PC-3 (cell line): ENCODE results near the gene IL17REL. TPM values are rescaled to one million over a fixed set of nuclear protein-coding genes. Genes with fewer than 3 reads are reported as not detected.

Experiments
- ATAC-seq: fragments of 200-7000 bp; cut with Tn5 transposase; 2 replicates; pipeline ENCODE4 v1.9.1; 2020; ENCODE audit warnings: mild to moderate bottlenecking, moderate library complexity
- BruUV-seq: library from RNA; stranded (reverse); fragments of 400-500 nt; replicated peaks from 2 replicates; lab custom pipeline; 2021; lab: Mats Ljungman, UMichigan
- CTCF ChIA-PET: fragments of 300-600 bp; sonication (Branson Sonifier 250); formaldehyde crosslinking; loops from one replicate; lab custom pipeline; 2022; ENCODE audit warnings: antibody characterized with exemption; lab: Charles Lee
- POLR2A ChIA-PET: fragments of 300-600 bp; sonication (Branson Sonifier 250); formaldehyde crosslinking; loops from one replicate; lab custom pipeline; 2022; ENCODE audit warnings: antibody characterized with exemption; ENCODE audit not compliant: unreplicated experiment; lab: Charles Lee
- DNase-seq: peaks from one replicate; pipeline ENCODE4 v3.0.0-alpha.2; 2015
- H2AFZ ChIP-seq: fragments of 300-600 bp; sonication (generic); 2 replicates; pipeline ENCODE4 v1.6.0; 2016; ENCODE audit warnings: antibody characterized with exemption, low read length
- H3F3A ChIP-seq: fragments of 300-600 bp; sonication (generic); one replicate; pipeline ENCODE4 v1.6.0; 2017; ENCODE audit warnings: antibody characterized with exemption, low read length, control low read depth, mild to moderate bottlenecking; ENCODE audit not compliant: unreplicated experiment
- H3K27ac ChIP-seq: fragments of 300-600 bp; sonication (generic); 2 replicates; pipeline ENCODE4 v1.5.1; 2016; ENCODE audit warnings: mild to moderate bottlenecking, low read length
- H3K27me3 ChIP-seq: fragments of 300-600 bp; sonication (generic); 2 replicates; pipeline ENCODE4 v1.6.1; 2016; ENCODE audit warnings: low read length, mixed read lengths
- H3K36me3 ChIP-seq: fragments of 300-600 bp; sonication (generic); 2 replicates; pipeline ENCODE4 v1.6.1; 2016; ENCODE audit warnings: low read depth, mixed run types, low read length, mixed read lengths
- H3K4me1 ChIP-seq: fragments of 300-600 bp; sonication (generic); 2 replicates; pipeline ENCODE4 v1.5.1; 2016; ENCODE audit warnings: low read length; ENCODE audit not compliant: insufficient read depth
- H3K4me2 ChIP-seq: fragments of 300-600 bp; sonication (generic); 2 replicates; pipeline ENCODE4 v1.6.0; 2016; ENCODE audit warnings: low read length
- H3K4me3 ChIP-seq: fragments of 300-600 bp; sonication (generic); 2 replicates; pipeline ENCODE4 v1.5.1; 2016; ENCODE audit warnings: mild to moderate bottlenecking, low read length, mixed read lengths
- H3K79me2 ChIP-seq: fragments of 300-600 bp; sonication (generic); 2 replicates; pipeline ENCODE4 v1.6.1; 2017; ENCODE audit warnings: low read length, mixed read lengths
- H3K9ac ChIP-seq: fragments of 300-600 bp; sonication (generic); 2 replicates; pipeline ENCODE4 v1.6.0; 2016; ENCODE audit warnings: mild to moderate bottlenecking, low read length
- H3K9me2 ChIP-seq: fragments of 300-600 bp; sonication (generic); replicated peaks from 2 replicates; pipeline ENCODE4 v1.6.1; 2016; ENCODE audit warnings: mixed run types, low read length, mixed read lengths
- H3K9me3 ChIP-seq: fragments of 300-600 bp; sonication (generic); 2 replicates; pipeline ENCODE4 v1.6.1; 2016; ENCODE audit warnings: low read length, mixed read lengths
- H4K20me1 ChIP-seq: fragments of 300-600 bp; sonication (generic); 2 replicates; pipeline ENCODE4 v1.6.1; 2016; ENCODE audit warnings: low read length, mixed read lengths
- EZH2 ChIP-seq: fragments of 300-600 bp; sonication (generic); IDR thresholded peaks from one replicate; pipeline ENCODE4 v1.6.1; 2017; ENCODE audit warnings: antibody characterized with exemption, mild to moderate bottlenecking, low read length; ENCODE audit not compliant: unreplicated experiment
- EZH2phosphoT487 ChIP-seq: fragments of 300-600 bp; sonication (generic); IDR thresholded peaks from 2 replicates; pipeline ENCODE4 v1.6.1; 2018; ENCODE audit warnings: mild to moderate bottlenecking, antibody characterized with exemption, low read length, borderline replicate concordance
- intact Hi-C: fragments of 100-400 bp; cut with micrococcal nuclease; formaldehyde crosslinking; loops from 2 replicates; pipeline ENCODE4 v1.9.0; 2023
- total RNA-seq: library from RNA; depleted of rRNA; stranded (reverse); fragments of >200 nt; gene quantifications from 2 replicates; pipeline ENCODE4 v1.2.3, GENCODE V29; 2014
- TF ChIP-seq, protein P1 (sequence below): fragments of 300-600 bp; sonication (generic); conservative IDR thresholded peaks from 2 replicates; pipeline ENCODE4 v1.5.1; 2017; ENCODE audit warnings: antibody characterized with exemption, low read depth, mild to moderate bottlenecking, low read length

The IL17REL gene
- total RNA-seq, 1 experiment from 2014 or later, result 0.04 TPM

DNA sequence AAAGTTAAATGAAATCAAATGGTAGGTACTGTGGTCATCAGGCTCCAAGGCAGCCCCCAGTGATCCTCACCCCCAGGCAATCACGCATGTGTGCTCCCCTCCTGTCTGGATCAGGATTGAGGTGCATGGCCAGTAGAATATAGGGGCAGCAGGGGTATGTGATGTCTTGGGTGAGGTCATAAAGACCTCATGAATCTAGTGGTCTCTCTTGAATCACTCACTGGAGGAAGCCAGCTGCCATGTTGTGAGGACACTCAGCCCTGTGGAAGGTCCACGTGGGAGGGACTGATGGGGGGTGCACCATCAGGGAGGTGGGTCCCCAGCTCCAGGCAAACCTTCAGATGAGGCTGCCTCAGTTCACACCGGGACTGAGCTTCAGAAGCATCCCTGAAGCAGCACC lies 6.8 kb upstream of the IL17REL start:
- H2AFZ ChIP-seq, result no peak overlapping the region
- H3K27ac ChIP-seq, result no peak overlapping the region
- H3K4me3 ChIP-seq, result no peak overlapping the region
- H3F3A ChIP-seq, result no peaks in the 10 kb centered on the region
- no peaks in the 10 kb centered on the region for H3K4me1 ChIP-seq
- TF ChIP-seq EZH2phosphoT487 (no peak), EZH2 (no peak)
- TF ChIP-seq, protein P1, sequence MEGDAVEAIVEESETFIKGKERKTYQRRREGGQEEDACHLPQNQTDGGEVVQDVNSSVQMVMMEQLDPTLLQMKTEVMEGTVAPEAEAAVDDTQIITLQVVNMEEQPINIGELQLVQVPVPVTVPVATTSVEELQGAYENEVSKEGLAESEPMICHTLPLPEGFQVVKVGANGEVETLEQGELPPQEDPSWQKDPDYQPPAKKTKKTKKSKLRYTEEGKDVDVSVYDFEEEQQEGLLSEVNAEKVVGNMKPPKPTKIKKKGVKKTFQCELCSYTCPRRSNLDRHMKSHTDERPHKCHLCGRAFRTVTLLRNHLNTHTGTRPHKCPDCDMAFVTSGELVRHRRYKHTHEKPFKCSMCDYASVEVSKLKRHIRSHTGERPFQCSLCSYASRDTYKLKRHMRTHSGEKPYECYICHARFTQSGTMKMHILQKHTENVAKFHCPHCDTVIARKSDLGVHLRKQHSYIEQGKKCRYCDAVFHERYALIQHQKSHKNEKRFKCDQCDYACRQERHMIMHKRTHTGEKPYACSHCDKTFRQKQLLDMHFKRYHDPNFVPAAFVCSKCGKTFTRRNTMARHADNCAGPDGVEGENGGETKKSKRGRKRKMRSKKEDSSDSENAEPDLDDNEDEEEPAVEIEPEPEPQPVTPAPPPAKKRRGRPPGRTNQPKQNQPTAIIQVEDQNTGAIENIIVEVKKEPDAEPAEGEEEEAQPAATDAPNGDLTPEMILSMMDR, result no peak
- ATAC-seq, result no peak
- BruUV-seq, result no TSS peak
- no peaks in the 10 kb centered on the region for H3K79me2 ChIP-seq
- no peak overlapping the region for H3K4me2 ChIP-seq
- DNase-seq, result no peak
- no peaks in the 10 kb centered on the region for H3K9me3 ChIP-seq
- intact Hi-C loops, result no loop called here
- ChIA-PET POLR2A (no interaction called here), CTCF (no interaction called here)
- H3K27me3 ChIP-seq, result no peaks in the 10 kb centered on the region
- H4K20me1 ChIP-seq, result no peaks in the 10 kb centered on the region
- no peaks in the 10 kb centered on the region for H3K36me3 ChIP-seq
- H3K9me2 ChIP-seq, result no peaks in the 10 kb centered on the region
- H3K9ac ChIP-seq, result no peak overlapping the region

DNA sequence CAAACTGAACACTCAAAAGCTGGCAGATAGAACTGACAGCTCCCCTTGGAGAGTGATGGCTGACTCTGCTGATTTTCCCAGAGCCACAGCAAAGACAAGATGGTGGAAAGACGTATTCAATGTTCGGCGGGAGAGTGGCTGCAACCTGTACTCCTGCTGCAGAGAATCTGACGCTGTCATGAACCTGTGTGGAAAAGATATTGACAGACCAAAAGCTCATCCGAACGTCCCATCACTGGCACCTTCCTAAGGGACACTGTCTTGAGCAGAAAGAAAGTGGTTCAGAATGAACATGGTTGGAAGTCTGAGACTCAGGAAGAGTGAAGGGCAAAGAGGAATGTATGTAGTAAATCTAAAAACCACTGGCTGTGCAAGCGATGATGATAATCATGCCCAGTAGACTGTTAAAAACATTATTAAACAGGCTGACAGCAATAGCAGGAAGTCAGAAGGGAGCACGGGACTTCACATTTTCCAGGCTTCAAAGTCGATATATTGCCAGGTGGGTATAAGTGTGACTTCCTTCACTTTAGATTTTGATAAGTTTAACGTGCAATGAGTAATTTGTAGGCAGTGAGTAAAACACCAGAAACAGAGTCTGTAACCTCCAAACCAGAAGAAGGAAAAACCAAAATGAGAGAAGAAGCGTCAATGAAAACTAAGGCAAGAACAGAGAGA lies 6.2 kb upstream of the IL17REL start:
- H3K79me2 ChIP-seq, result no peaks in the 10 kb centered on the region
- no peaks in the 10 kb centered on the region for H3K9me2 ChIP-seq
- no peak overlapping the region for H3K4me3 ChIP-seq
- H3K27ac ChIP-seq, result no peak overlapping the region
- H3K4me1 ChIP-seq, result no peaks in the 10 kb centered on the region
- ATAC-seq (no peak), DNase-seq (no peak)
- no peaks in the 10 kb centered on the region for H3K9me3 ChIP-seq
- H4K20me1 ChIP-seq, result no peaks in the 10 kb centered on the region
- CTCF ChIA-PET, result interaction anchor here (0.5 kb wide), 1 partner anchor 9 kb away, joined by 5 read pairs; no protein-coding TSS in a partner anchor
- H3K27me3 ChIP-seq, result no peaks in the 10 kb centered on the region
- no peaks in the 10 kb centered on the region for H3F3A ChIP-seq
- H3K4me2 ChIP-seq, result no peak overlapping the region
- no peak overlapping the region for H2AFZ ChIP-seq
- intact Hi-C loops, result no loop called here
- POLR2A ChIA-PET, result no interaction called here
- H3K36me3 ChIP-seq, result no peaks in the 10 kb centered on the region
- BruUV-seq, result no TSS peak
- H3K9ac ChIP-seq, result no peak overlapping the region
- TF ChIP-seq EZH2phosphoT487 (no peak), EZH2 (no peak)
- TF ChIP-seq, protein P1, result no peak

DNA sequence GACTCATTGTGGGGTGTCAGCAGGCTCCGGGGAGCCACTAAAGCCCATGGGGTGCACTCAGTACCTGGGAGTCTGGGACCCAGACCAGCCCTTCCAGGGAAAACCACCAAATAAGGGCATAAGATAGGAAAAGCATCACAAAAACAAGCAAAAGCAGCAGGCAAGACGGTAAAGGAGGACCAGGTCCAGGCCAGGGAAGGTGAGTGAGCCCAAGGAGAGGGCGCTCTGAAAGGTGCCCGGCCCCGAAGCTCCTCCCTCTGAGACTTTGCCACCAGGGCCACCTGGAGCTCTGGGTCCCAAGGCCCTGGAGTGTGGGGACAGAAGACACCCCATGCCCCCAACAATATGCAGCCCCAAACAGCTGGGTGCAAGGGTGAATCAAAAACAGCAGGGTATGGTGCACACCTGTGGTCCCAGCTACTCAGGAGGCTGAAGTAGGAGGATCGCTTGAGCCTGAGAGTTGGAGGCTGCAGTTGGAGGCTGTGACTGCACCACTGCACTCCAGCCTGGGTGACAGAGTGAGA lies 5.2 kb upstream of the IL17REL start:
- ATAC-seq, result no peak
- Histone ChIP-seq H3K79me2 (no peaks in the 10 kb centered on the region), H3F3A (no peaks in the 10 kb centered on the region), H3K9ac (no peak overlapping the region), H3K36me3 (no peaks in the 10 kb centered on the region), H3K4me1 (no peaks in the 10 kb centered on the region), H3K4me2 (no peak overlapping the region), H4K20me1 (no peaks in the 10 kb centered on the region), H3K9me2 (no peaks in the 10 kb centered on the region), H3K27ac (no peak overlapping the region), H3K27me3 (no peaks in the 10 kb centered on the region), H3K9me3 (no peaks in the 10 kb centered on the region), H2AFZ (no peak overlapping the region), H3K4me3 (no peak overlapping the region)
- no peak for TF ChIP-seq EZH2
- TF ChIP-seq, protein P1, result no peak
- TF ChIP-seq EZH2phosphoT487, result no peak
- BruUV-seq, result no TSS peak
- intact Hi-C loops, result no loop called here
- DNase-seq, result no peak
- POLR2A ChIA-PET, result no interaction called here
- CTCF ChIA-PET, result no interaction called here
